K562 (cell line): ENCODE measurements around the gene THAP4. TPM values are rescaled to one million over a fixed set of nuclear protein-coding genes. Genes with fewer than 3 reads are reported as not detected.

Source experiments
- AFF4 ChIP-seq: sonication (generic); formaldehyde crosslinking; IDR thresholded peaks from 2 replicates; pipeline ENCODE4 v1.8.0; 2023; ENCODE audit warnings: mild to moderate bottlenecking, missing genetic modification reagents
- ARID2 ChIP-seq: fragments of 450-650 bp; IDR thresholded peaks from 2 replicates; pipeline ENCODE4 v1.6.1; 2017; ENCODE audit warnings: antibody characterized with exemption, mild to moderate bottlenecking
- COPS2 ChIP-seq: fragments of 450-650 bp; conservative IDR thresholded peaks from 2 replicates; pipeline ENCODE4 v1.6.1; 2016; ENCODE audit warnings: mild to moderate bottlenecking, moderate library complexity
- CTBP1 ChIP-seq: fragments of 450-650 bp; IDR thresholded peaks from 2 replicates; pipeline ENCODE4 v1.6.1; 2016; ENCODE audit warnings: borderline replicate concordance
- E2F3 ChIP-seq: fragments of 250-450 bp; sonication (Bioruptor Pico); IDR thresholded peaks from 2 replicates; pipeline ENCODE4 v1.4.0; 2020; ENCODE audit warnings: mild to moderate bottlenecking
- EHMT2 ChIP-seq: fragments of 450-650 bp; IDR thresholded peaks from 2 replicates; pipeline ENCODE4 v1.6.1; 2018; ENCODE audit warnings: antibody characterized with exemption
- ERF ChIP-seq: fragments of 450-650 bp; formaldehyde crosslinking; IDR thresholded peaks from 2 replicates; pipeline ENCODE4 v1.4.0; 2020; ENCODE audit warnings: mild to moderate bottlenecking, mixed read lengths
- ETS1 ChIP-seq: conservative IDR thresholded peaks from 2 replicates; pipeline ENCODE4 v1.6.1; 2011; ENCODE audit warnings: low read depth, mild to moderate bottlenecking, low read length; ENCODE audit not compliant: control insufficient read depth
- HDAC6 ChIP-seq: IDR thresholded peaks from 2 replicates; pipeline ENCODE4 v1.6.1; 2012; ENCODE audit warnings: low read depth, mild to moderate bottlenecking, control low read depth, inconsistent platforms, low read length, moderate library complexity
- KDM5B ChIP-seq: fragments of 200-600 bp; sonication (generic); IDR thresholded peaks from 2 replicates; pipeline ENCODE4 v1.6.1; 2012; ENCODE audit warnings: low read depth, mild to moderate bottlenecking, moderate library complexity, low read length, control low read depth, inconsistent platforms; ENCODE audit not compliant: insufficient replicate concordance
- PML ChIP-seq: IDR thresholded peaks from 2 replicates; pipeline ENCODE4 v1.6.1; 2012; ENCODE audit warnings: low read length, inconsistent platforms
- RB1 ChIP-seq: fragments of 450-650 bp; IDR thresholded peaks from 2 replicates; pipeline ENCODE4 v1.6.1; 2017; ENCODE audit warnings: low read depth, mild to moderate bottlenecking
- SP1 ChIP-seq: sonication (generic); formaldehyde crosslinking; IDR thresholded peaks from 2 replicates; pipeline ENCODE4 v1.8.1; 2022; ENCODE audit warnings: mild to moderate bottlenecking, missing genetic modification reagents
- TCF3 ChIP-seq: sonication (generic); formaldehyde crosslinking; IDR thresholded peaks from 2 replicates; pipeline ENCODE4 v1.4.0; 2020; ENCODE audit warnings: mild to moderate bottlenecking, missing genetic modification reagents
- TRIM24 ChIP-seq, 2 experiments: fragments of 450-650 bp; IDR thresholded peaks; 2 replicates each; pipeline ENCODE4 v1.6.1; 2016
- VEZF1 ChIP-seq: fragments of 200-800 bp; sonication (Bioruptor generic); IDR thresholded peaks from 2 replicates; pipeline ENCODE4 v1.6.1; 2017; ENCODE audit warnings: missing genetic modification characterization, missing compliant biosample characterization
- ZHX1 ChIP-seq: fragments of 150-350 bp; conservative IDR thresholded peaks from 2 replicates; pipeline ENCODE4 v1.6.1; 2014; ENCODE audit warnings: low read length
- ZNF175 ChIP-seq: fragments of 200-800 bp; sonication (Bioruptor generic); IDR thresholded peaks from 2 replicates; pipeline ENCODE4 v1.6.1; 2016; ENCODE audit warnings: low read depth, mild to moderate bottlenecking, missing genetic modification characterization, missing compliant biosample characterization
- ZNF324 ChIP-seq: fragments of 250-450 bp; sonication (Bioruptor Pico); IDR thresholded peaks from 2 replicates; pipeline ENCODE4 v1.4.0; 2020; ENCODE audit warnings: mild to moderate bottlenecking
- polyA plus RNA-seq, 8 experiments: library from polyadenylated mRNA; depleted of rRNA in 4 of 8; stranded (reverse) in 5 of 8; unstranded in 3 of 8; fragments of >200 nt; fragmentation: Nextera tagmentation in 2 of 8; fragmentation: Illumina TruSeq in 1 of 8; extraction: Ambion mirVana in 2 of 8; extraction: Trizol in 1 of 8; gene quantifications; 2 replicates each; pipeline versions ENCODE4 v1.2.1 to v1.2.3, GENCODE V29; 2011 to 2014; ENCODE audit warnings: inconsistent platforms in 1 of 8, missing spikeins in 1 of 8
- total RNA-seq, 7 experiments: library from RNA; depleted of rRNA in 6 of 7; stranded (reverse); fragments of >200 nt in 6 of 7; fragmentation: Illumina TruSeq in 2 of 7; extraction: Trizol in 2 of 7; gene quantifications; 2 replicates each; pipeline versions ENCODE4 v1.2.1 to v1.2.3, GENCODE V29; 2011 to 2021; ENCODE audit warnings: low replicate concordance in 1 of 7

Gene THAP4
- total and polyA plus RNA-seq, 9 of the 15 experiments (the other 6 are each of a cell fraction or from before 2014, with no cell fraction given) = 8.6 to 60.9 (median 43.9) TPM

GRCh38 chr2:241637018-241637794 lies at the start of gene THAP4, which contains the start of gene ATG4B (continued):
- TF ChIP-seq ZHX1 = 0 out of 2 replicates have a peak, but pooled peaks have one; percentile 37
- TF ChIP-seq CTBP1 = peak; percentile 80
- TF ChIP-seq ZNF175 = no peak
- TF ChIP-seq RB1 = peak; percentile 59; the same call in 1 of the 2 replicates
- 0 out of 2 replicates have a peak, but pooled peaks have one; percentile 22 for TF ChIP-seq ERF (CRISPR knock-in tag)
- peak; percentile 72; the same call in 1 of the 2 replicates for TF ChIP-seq VEZF1
- peak; percentile 79; the same call in 1 of the 2 replicates for TF ChIP-seq E2F3
- peak; percentile 42; the same call in 1 of the 2 replicates for TF ChIP-seq SP1 (CRISPR knock-in tag)
- TF ChIP-seq ETS1 = peak; percentile 92
- no peak for TF ChIP-seq EHMT2
- peak; percentile 35; the same call in 1 of the 2 replicates for TF ChIP-seq PML
- TF ChIP-seq KDM5B = peak; percentile 43
- TF ChIP-seq AFF4 (CRISPR knock-in tag) = 0 out of 2 replicates have a peak, but pooled peaks have one; percentile 26
- no peak for TF ChIP-seq TRIM24 (IDR thresholded peaks at IDR 0.05)
- TF ChIP-seq TCF3 (CRISPR knock-in tag) = no peak; the same call in 1 of the 2 replicates
- TF ChIP-seq COPS2 = no peak
- no peak for TF ChIP-seq ZNF324 (CRISPR knock-in tag)
- no peak for TF ChIP-seq HDAC6
- TF ChIP-seq ARID2 = peak; percentile 72; the same call in 1 of the 2 replicates
